Suprapubic skin (tissue), 4 donors: ENCODE data around the gene CREB5. TPM values are rescaled to one million over a fixed set of nuclear protein-coding genes. Genes with fewer than 3 reads are reported as not detected.

Experiments used
- DNase-seq, 2 donors: peaks; one replicate each; pipeline ENCODE4 v3.0.0-alpha.2; 2019; ENCODE audit warnings: low spot score in 2 of 2
- H3K27ac ChIP-seq: fragments of 200-600 bp; sonication (generic); one replicate; pipeline ENCODE4 v1.5.1; 2019
- H3K27me3 ChIP-seq: fragments of 200-600 bp; sonication (generic); one replicate; pipeline ENCODE4 v1.5.1; 2019
- H3K36me3 ChIP-seq: fragments of 200-600 bp; sonication (generic); one replicate; pipeline ENCODE4 v1.5.1; 2019
- H3K4me1 ChIP-seq: fragments of 200-600 bp; sonication (generic); one replicate; pipeline ENCODE4 v1.5.1; 2019
- H3K4me3 ChIP-seq: fragments of 200-600 bp; sonication (generic); one replicate; pipeline ENCODE4 v1.5.1; 2019; ENCODE audit warnings: mild to moderate bottlenecking
- H3K9me3 ChIP-seq: fragments of 200-600 bp; sonication (generic); one replicate; pipeline ENCODE4 v1.5.1; 2019
- EP300 ChIP-seq: sonication (generic); formaldehyde crosslinking; IDR thresholded peaks from one replicate; pipeline ENCODE4 v1.6.1; 2017; ENCODE audit warnings: antibody characterized with exemption
- POLR2A ChIP-seq, 2 donors: fragments of 450-650 bp; IDR thresholded peaks; one replicate each; pipeline ENCODE4 v1.6.1; 2017; ENCODE audit warnings: antibody characterized with exemption in 2 of 2, mild to moderate bottlenecking in 2 of 2, moderate library complexity in 2 of 2
- POLR2AphosphoS5 ChIP-seq, 3 donors: sonication (generic); formaldehyde crosslinking; IDR thresholded peaks; one replicate each; pipeline ENCODE4 v1.6.1; 2017; ENCODE audit warnings: antibody characterized with exemption in 3 of 3
- WGBS: methylation state at CpG from one replicate; pipeline ENCODE4 v1.1.5; 2018; 5-methylcytosine and 5-hydroxymethylcytosine counted together
- total RNA-seq, 4 donors: library from RNA; depleted of rRNA; stranded (reverse); fragments of >200 nt; gene quantifications; one replicate each; pipeline ENCODE4 v1.1.0, GENCODE V29; 2016
- TF ChIP-seq, protein P1 (sequence below), 2 donors: fragments of 200-600 bp in 1 of 2; fragments of 450-650 bp in 1 of 2; sonication (generic) in 1 of 2; IDR thresholded peaks; one replicate each; pipeline ENCODE4 v1.5.1; 2016 to 2019; ENCODE audit warnings: antibody characterized with exemption in 2 of 2, mild to moderate bottlenecking in 1 of 2, moderate library complexity in 1 of 2

The CREB5 gene
- total RNA-seq, 4 donors from 2014 or later: 6.2 to 12.1 (median 10.0) TPM

DNA sequence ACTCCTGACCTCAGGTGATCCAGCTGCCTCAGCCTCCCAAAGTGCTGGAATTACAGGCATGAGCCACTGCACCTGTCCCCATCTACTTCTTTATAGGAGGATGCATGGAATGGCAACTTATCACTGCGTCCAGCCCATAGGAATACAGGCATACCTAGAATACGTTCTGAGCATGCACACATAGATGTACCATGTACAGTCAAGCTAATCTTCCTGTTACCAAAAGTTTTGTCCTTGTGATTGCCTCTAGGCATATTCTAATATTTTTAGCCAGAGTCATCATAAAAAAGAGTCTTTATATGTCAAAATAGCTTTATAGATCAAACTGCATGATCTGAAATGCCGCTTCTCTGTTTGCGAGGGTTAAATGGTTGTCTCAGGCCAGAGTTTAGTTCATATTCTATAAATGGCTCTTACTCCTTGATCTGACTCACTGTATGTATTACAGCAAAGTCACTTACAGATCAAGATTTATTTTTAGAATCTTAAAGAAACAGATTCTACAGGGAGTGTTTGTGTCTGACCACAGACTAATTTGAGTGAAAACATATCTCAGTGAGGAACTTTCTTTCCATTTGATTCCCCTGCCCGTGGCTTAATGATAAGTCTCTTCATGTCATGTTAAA, 210.9 kb downstream of the CREB5 start:
- H3K27ac ChIP-seq: no peak overlapping the region
- H3K27me3 ChIP-seq: no peaks in the 10 kb centered on the region
- H3K36me3 ChIP-seq: no peaks in the 10 kb centered on the region
- H3K9me3 ChIP-seq: no peaks in the 10 kb centered on the region
- WGBS: 64% methylated on average over 5 of the region's 5 CpGs
- no peak overlapping the region for H3K4me3 ChIP-seq
- DNase-seq: no peak
- peaks cover 19% of the 10 kb centered on the region for H3K4me1 ChIP-seq
- no peak for TF ChIP-seq POLR2A (IDR thresholded peaks at IDR 0.05)
- no peak for TF ChIP-seq POLR2AphosphoS5 (IDR thresholded peaks at IDR 0.05)
- TF ChIP-seq, protein P1, sequence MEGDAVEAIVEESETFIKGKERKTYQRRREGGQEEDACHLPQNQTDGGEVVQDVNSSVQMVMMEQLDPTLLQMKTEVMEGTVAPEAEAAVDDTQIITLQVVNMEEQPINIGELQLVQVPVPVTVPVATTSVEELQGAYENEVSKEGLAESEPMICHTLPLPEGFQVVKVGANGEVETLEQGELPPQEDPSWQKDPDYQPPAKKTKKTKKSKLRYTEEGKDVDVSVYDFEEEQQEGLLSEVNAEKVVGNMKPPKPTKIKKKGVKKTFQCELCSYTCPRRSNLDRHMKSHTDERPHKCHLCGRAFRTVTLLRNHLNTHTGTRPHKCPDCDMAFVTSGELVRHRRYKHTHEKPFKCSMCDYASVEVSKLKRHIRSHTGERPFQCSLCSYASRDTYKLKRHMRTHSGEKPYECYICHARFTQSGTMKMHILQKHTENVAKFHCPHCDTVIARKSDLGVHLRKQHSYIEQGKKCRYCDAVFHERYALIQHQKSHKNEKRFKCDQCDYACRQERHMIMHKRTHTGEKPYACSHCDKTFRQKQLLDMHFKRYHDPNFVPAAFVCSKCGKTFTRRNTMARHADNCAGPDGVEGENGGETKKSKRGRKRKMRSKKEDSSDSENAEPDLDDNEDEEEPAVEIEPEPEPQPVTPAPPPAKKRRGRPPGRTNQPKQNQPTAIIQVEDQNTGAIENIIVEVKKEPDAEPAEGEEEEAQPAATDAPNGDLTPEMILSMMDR (IDR thresholded peaks at IDR 0.05): no peak
- TF ChIP-seq EP300: no peak

DNA sequence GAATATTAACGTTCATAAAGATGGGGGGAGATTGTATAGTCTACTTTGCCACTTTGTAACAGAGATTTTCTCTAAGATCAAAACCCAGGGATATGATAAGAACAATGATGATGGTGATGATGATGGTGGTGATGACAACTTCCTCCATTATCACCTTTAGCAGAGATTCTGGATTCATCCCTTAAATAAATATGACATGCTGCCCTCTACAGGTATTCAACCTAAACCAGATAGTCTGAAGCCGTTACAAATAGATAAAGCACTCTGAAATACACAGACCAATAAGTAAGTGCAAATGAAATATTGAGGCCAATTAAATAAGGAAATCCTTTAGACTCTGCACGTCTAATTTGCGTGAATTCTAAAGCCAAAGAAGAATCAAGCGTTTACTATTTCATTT, 211.5 kb downstream of the CREB5 start:
- Histone ChIP-seq H3K27ac (no peak overlapping the region), H3K27me3 (no peaks in the 10 kb centered on the region), H3K9me3 (no peaks in the 10 kb centered on the region), H3K4me1 (peaks cover 13% of the 10 kb centered on the region), H3K4me3 (no peak overlapping the region), H3K36me3 (no peaks in the 10 kb centered on the region)
- no peak for TF ChIP-seq EP300
- TF ChIP-seq POLR2AphosphoS5 (IDR thresholded peaks at IDR 0.05): no peak
- TF ChIP-seq POLR2A (IDR thresholded peaks at IDR 0.05): no peak
- TF ChIP-seq, protein P1 (IDR thresholded peaks at IDR 0.05): no peak
- 56% methylated on average over 5 of the region's 5 CpGs for WGBS
- no peak for DNase-seq

DNA sequence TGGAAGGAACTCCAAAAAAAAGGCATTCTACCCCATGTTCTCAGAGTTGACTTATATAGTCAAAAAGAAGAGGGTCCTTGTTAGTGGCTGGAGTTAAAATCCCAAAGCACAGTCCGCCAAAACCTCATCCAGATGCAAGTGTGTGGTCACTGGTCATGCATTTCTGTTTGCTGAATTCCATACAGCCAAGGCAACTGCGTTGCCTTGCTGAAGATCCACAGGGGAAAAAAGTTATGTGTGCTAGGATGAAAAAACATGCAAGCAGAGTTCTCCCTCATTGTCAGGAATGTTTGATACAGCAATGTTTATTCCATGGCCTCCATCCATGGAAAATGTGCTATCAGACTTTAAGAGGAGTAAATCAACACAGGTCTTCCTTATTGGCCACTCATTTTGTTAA, 213.1 kb downstream of the CREB5 start:
- Histone ChIP-seq H3K4me3 (no peak overlapping the region), H3K27me3 (no peaks in the 10 kb centered on the region), H3K9me3 (no peaks in the 10 kb centered on the region), H3K4me1 (peaks cover 13% of the 10 kb centered on the region), H3K36me3 (no peaks in the 10 kb centered on the region), H3K27ac (no peak overlapping the region)
- no peak for DNase-seq
- WGBS: 59% methylated on average over 2 of the region's 2 CpGs
- TF ChIP-seq POLR2A (IDR thresholded peaks at IDR 0.05) (no peak), POLR2AphosphoS5 (IDR thresholded peaks at IDR 0.05) (no peak), EP300 (no peak)
- TF ChIP-seq, protein P1 (IDR thresholded peaks at IDR 0.05): no peak

DNA sequence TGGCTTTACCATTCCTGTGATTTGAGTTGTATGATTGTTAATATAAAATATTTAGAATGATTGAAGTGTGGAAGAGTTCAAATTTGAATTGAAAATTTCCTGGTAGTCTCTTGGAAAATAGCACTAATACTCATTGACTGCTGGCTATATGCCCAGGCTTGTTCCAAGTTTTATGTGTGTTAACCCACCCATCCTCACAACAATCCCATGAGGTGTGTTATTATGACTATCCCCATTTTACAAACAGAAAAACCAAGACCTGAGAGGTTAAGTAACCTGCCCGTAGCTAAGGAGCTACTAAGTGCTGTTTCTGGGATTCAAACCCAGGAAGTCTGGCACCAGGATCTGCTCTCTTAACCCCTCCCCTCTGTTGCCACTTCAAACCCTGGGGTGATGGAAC, 213.9 kb downstream of the CREB5 start:
- Histone ChIP-seq H3K4me1 (peaks cover 13% of the 10 kb centered on the region), H3K4me3 (no peak overlapping the region), H3K36me3 (no peaks in the 10 kb centered on the region), H3K9me3 (no peaks in the 10 kb centered on the region), H3K27me3 (no peaks in the 10 kb centered on the region), H3K27ac (no peak overlapping the region)
- TF ChIP-seq, protein P1 (IDR thresholded peaks at IDR 0.05): no peak
- TF ChIP-seq POLR2AphosphoS5 (IDR thresholded peaks at IDR 0.05) (no peak), POLR2A (IDR thresholded peaks at IDR 0.05) (no peak), EP300 (no peak)
- 63% methylated on average over 1 of the region's 1 CpG for WGBS
- no peak for DNase-seq

DNA sequence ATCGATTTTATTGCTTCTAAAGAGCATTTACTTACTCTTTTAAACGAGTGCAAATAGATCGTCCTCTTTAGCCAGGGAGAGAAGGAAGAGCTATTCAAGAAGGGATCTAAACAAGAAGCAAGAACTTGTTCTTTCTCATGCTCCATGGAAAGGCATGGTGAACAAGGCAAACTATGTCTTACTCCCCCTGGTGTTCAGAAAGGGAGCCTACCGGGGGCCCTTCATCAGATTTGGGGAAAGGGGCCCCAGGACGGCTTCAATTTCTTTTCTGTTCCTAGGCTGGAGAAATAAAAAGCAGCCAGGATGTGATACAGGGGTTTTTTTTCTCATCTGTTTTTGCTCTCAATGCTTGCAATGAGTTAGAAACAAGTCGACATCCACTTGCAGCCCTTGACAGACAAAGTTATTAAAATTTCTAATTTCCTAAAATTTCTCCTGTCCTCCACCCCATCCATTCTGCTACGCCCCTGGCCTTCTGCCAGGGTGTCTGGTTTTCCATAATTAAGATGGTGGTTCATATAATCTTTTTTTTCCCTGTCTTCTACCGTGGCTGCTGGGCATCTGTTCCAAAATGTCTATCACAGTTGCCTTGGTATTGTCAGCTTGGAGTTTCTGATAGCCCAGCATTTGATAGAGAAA, 214.4 kb downstream of the CREB5 start:
- H3K36me3 ChIP-seq: no peaks in the 10 kb centered on the region
- WGBS: 24% methylated on average over 8 of the region's 8 CpGs
- H3K4me3 ChIP-seq: no peak overlapping the region
- no peaks in the 10 kb centered on the region for H3K27me3 ChIP-seq
- DNase-seq: no peak
- no peak for TF ChIP-seq POLR2AphosphoS5 (IDR thresholded peaks at IDR 0.05)
- TF ChIP-seq, protein P1 (IDR thresholded peaks at IDR 0.05): peak; percentile 49 to 65
- no peaks in the 10 kb centered on the region for H3K9me3 ChIP-seq
- no peak overlapping the region for H3K27ac ChIP-seq
- H3K4me1 ChIP-seq: peaks cover 13% of the 10 kb centered on the region
